ENCODE data around the gene NGDN.

The NGDN gene

GRCh38 chr14:23485326-23485725, 15.8 kb downstream of the NGDN start:
- Histone ChIP-seq H3K9ac (ENCODE audit: low read length) (no peak overlapping the region), H4K8ac (ENCODE audit: low read depth, low read length) (no peak overlapping the region), H3K79me2 (ENCODE audit: control insufficient read depth, insufficient read depth, low read length, poor library complexity) (no peaks in the 10 kb centered on the region), H2BK12ac (ENCODE audit: low read length) (no peak overlapping the region), H3K4me1 (ENCODE audit: control insufficient read depth in 1 of 2, insufficient read depth in 2 of 2, low read length in 2 of 2) (no peaks in the 10 kb centered on the region), H2AK5ac (ENCODE audit: low read length) (no peak overlapping the region), H3K18ac (ENCODE audit: low read length) (no peak overlapping the region), H3K14ac (ENCODE audit: low read length) (no peak overlapping the region), H2BK5ac (ENCODE audit: low read depth, low read length, poor library complexity) (no peak overlapping the region), H3K23ac (ENCODE audit: low read length) (no peak overlapping the region), H3K79me1 (ENCODE audit: low read length) (no peaks in the 10 kb centered on the region), H3K4me2 (ENCODE audit: low read length) (no peak overlapping the region), H3K4ac (ENCODE audit: low read depth, low read length) (no peak overlapping the region), H3K4me3 (ENCODE audit: low read depth, low read length) (no peak overlapping the region), H4K12ac (ENCODE audit: low read depth, low read length) (no peak overlapping the region), H3K36me3 (ENCODE audit: control insufficient read depth in 1 of 2, insufficient read depth in 2 of 2, low read length in 2 of 2) (peaks cover 2 to 14% of the 10 kb centered on the region in 2 experiments), H2AFZ (ENCODE audit: insufficient read depth, low read length, poor library complexity) (no peak overlapping the region), H4K91ac (ENCODE audit: low read depth, low read length) (no peak overlapping the region), H3K27ac (ENCODE audit: low read depth, low read length) (no peak overlapping the region), H3K27me3 (ENCODE audit: insufficient read depth, low read length) (no peaks in the 10 kb centered on the region), H3K9me3 (ENCODE audit: insufficient read depth, low read depth, low read length) (no peaks in the 10 kb centered on the region), H2BK120ac (ENCODE audit: insufficient read depth, low read length, poor library complexity) (no peak overlapping the region)
- no peak for DNase-seq
- no CpG with 5 or more reads among the region's 4 CpGs for WGBS (ENCODE audit: extremely low coverage, insufficient coverage, insufficient read length)

DNA sequence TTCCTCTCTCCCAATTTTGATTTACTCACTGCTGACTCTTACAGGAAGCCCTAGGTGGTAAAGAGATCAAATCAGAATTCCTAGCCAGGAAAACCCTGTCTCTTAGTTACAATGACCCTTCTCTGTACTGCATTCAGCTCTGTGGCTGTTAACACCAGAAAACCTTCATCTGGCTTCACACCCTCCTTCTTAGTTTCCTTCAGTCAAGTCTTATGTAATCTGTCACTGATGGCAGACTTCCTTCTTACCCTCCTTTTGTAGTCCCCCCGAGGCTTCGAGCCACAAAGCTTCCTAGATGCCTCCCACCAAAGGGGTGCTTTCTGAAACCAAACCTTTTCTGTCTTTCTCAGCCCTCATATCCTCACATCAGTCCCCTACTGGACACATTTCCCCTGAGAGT, 16.5 kb downstream of the NGDN start:
- Histone ChIP-seq H4K12ac (ENCODE audit: low read depth, low read length) (no peak overlapping the region), H4K8ac (ENCODE audit: low read depth, low read length) (no peak overlapping the region), H3K4me1 (ENCODE audit: control insufficient read depth in 1 of 2, insufficient read depth in 2 of 2, low read length in 2 of 2) (no peaks in the 10 kb centered on the region), H3K9ac (ENCODE audit: low read length) (no peak overlapping the region), H2AFZ (ENCODE audit: insufficient read depth, low read length, poor library complexity) (no peak overlapping the region), H3K27me3 (ENCODE audit: insufficient read depth, low read length) (no peaks in the 10 kb centered on the region), H2BK12ac (ENCODE audit: low read length) (no peak overlapping the region), H3K18ac (ENCODE audit: low read length) (no peak overlapping the region), H3K36me3 (ENCODE audit: control insufficient read depth in 1 of 2, insufficient read depth in 2 of 2, low read length in 2 of 2) (peaks cover 2 to 14% of the 10 kb centered on the region in 2 experiments), H3K4ac (ENCODE audit: low read depth, low read length) (no peak overlapping the region), H2BK5ac (ENCODE audit: low read depth, low read length, poor library complexity) (no peak overlapping the region), H3K79me2 (ENCODE audit: control insufficient read depth, insufficient read depth, low read length, poor library complexity) (no peaks in the 10 kb centered on the region), H3K4me2 (ENCODE audit: low read length) (no peak overlapping the region), H3K27ac (ENCODE audit: low read depth, low read length) (no peak overlapping the region), H3K14ac (ENCODE audit: low read length) (no peak overlapping the region), H4K91ac (ENCODE audit: low read depth, low read length) (no peak overlapping the region), H2AK5ac (ENCODE audit: low read length) (no peak overlapping the region), H3K4me3 (ENCODE audit: low read depth, low read length) (no peak overlapping the region), H3K79me1 (ENCODE audit: low read length) (no peaks in the 10 kb centered on the region), H2BK120ac (ENCODE audit: insufficient read depth, low read length, poor library complexity) (no peak overlapping the region), H3K23ac (ENCODE audit: low read length) (no peak overlapping the region), H3K9me3 (ENCODE audit: insufficient read depth, low read depth, low read length) (no peaks in the 10 kb centered on the region)
- DNase-seq = no peak
- WGBS (ENCODE audit: extremely low coverage, insufficient coverage, insufficient read length) = no CpG with 5 or more reads among the region's 2 CpGs

GRCh38 chr14:23487216-23487615, 17.7 kb downstream of the NGDN start:
- H3K79me2 ChIP-seq (ENCODE audit: control insufficient read depth, insufficient read depth, low read length, poor library complexity) = no peaks in the 10 kb centered on the region

DNA sequence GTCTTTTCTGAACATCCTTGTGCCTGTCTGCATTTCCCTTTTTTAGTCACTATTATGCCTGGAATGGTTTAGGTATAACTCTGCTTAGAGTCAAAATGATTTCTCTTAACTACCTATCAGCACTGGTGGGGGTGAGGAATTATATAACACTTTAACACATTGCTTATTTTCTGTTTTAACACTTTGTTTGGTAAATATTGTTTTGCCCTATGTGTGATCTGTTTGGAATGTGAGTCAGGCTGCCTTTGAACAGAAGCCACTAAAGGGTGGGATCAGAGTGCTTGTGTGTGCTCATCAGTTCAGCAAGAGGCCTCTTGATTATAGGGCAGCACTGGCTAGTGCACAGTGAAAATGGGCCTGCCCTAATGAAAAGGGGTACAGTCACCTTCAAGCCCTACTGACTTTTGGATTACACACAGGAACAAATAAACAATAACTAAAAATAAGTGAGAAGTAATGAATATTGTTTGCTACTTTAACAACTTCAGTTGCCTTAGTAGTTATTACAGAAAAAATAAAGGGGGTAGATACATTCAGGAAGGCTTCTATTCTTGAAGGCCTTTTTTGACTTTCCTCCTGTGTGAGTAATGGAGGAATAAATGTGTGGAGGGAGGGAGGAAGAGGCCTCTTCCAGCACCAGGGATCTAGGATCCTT, 23.2 kb downstream of the NGDN start:
- Histone ChIP-seq H4K12ac (ENCODE audit: low read depth, low read length) (no peak overlapping the region), H3K4me2 (ENCODE audit: low read length) (no peak overlapping the region), H3K4me3 (ENCODE audit: low read depth, low read length) (no peak overlapping the region), H3K36me3 (ENCODE audit: control insufficient read depth in 1 of 2, insufficient read depth in 2 of 2, low read length in 2 of 2) (peaks cover 0 to 2% of the 10 kb centered on the region in 2 experiments), H2BK120ac (ENCODE audit: insufficient read depth, low read length, poor library complexity) (no peak overlapping the region), H3K79me2 (ENCODE audit: control insufficient read depth, insufficient read depth, low read length, poor library complexity) (no peaks in the 10 kb centered on the region), H4K8ac (ENCODE audit: low read depth, low read length) (no peak overlapping the region), H3K14ac (ENCODE audit: low read length) (no peak overlapping the region), H4K91ac (ENCODE audit: low read depth, low read length) (no peak overlapping the region), H3K79me1 (ENCODE audit: low read length) (no peaks in the 10 kb centered on the region), H3K27me3 (ENCODE audit: insufficient read depth, low read length) (no peaks in the 10 kb centered on the region), H3K4ac (ENCODE audit: low read depth, low read length) (no peak overlapping the region), H3K4me1 (ENCODE audit: control insufficient read depth in 1 of 2, insufficient read depth in 2 of 2, low read length in 2 of 2) (peaks cover 0 to 3% of the 10 kb centered on the region in 2 experiments), H3K23ac (ENCODE audit: low read length) (no peak overlapping the region), H2AK5ac (ENCODE audit: low read length) (no peak overlapping the region), H2BK12ac (ENCODE audit: low read length) (no peak overlapping the region), H2BK5ac (ENCODE audit: low read depth, low read length, poor library complexity) (no peak overlapping the region), H3K9ac (ENCODE audit: low read length) (no peak overlapping the region), H3K9me3 (ENCODE audit: insufficient read depth, low read depth, low read length) (no peaks in the 10 kb centered on the region), H2AFZ (ENCODE audit: insufficient read depth, low read length, poor library complexity) (no peak overlapping the region), H3K27ac (ENCODE audit: low read depth, low read length) (no peak overlapping the region), H3K18ac (ENCODE audit: low read length) (no peak overlapping the region)
- DNase-seq = no peak

More at GRCh38 chr14:23487216-23487615, 17.7 kb downstream of the NGDN start:
- Histone ChIP-seq H4K8ac (ENCODE audit: low read depth, low read length) (no peak overlapping the region), H3K4me3 (ENCODE audit: low read depth, low read length) (no peak overlapping the region), H3K9ac (ENCODE audit: low read length) (no peak overlapping the region), H3K4ac (ENCODE audit: low read depth, low read length) (no peak overlapping the region), H3K4me2 (ENCODE audit: low read length) (no peak overlapping the region), H3K18ac (ENCODE audit: low read length) (no peak overlapping the region), H3K27ac (ENCODE audit: low read depth, low read length) (no peak overlapping the region), H2BK5ac (ENCODE audit: low read depth, low read length, poor library complexity) (no peak overlapping the region), H2BK12ac (ENCODE audit: low read length) (no peak overlapping the region), H2BK120ac (ENCODE audit: insufficient read depth, low read length, poor library complexity) (no peak overlapping the region), H3K79me1 (ENCODE audit: low read length) (no peaks in the 10 kb centered on the region), H3K23ac (ENCODE audit: low read length) (no peak overlapping the region), H3K27me3 (ENCODE audit: insufficient read depth, low read length) (no peaks in the 10 kb centered on the region), H4K12ac (ENCODE audit: low read depth, low read length) (no peak overlapping the region), H2AFZ (ENCODE audit: insufficient read depth, low read length, poor library complexity) (no peak overlapping the region), H3K4me1 (ENCODE audit: control insufficient read depth in 1 of 2, insufficient read depth in 2 of 2, low read length in 2 of 2) (no peaks in the 10 kb centered on the region), H2AK5ac (ENCODE audit: low read length) (no peak overlapping the region), H3K14ac (ENCODE audit: low read length) (no peak overlapping the region), H3K9me3 (ENCODE audit: insufficient read depth, low read depth, low read length) (no peaks in the 10 kb centered on the region), H3K36me3 (ENCODE audit: control insufficient read depth in 1 of 2, insufficient read depth in 2 of 2, low read length in 2 of 2) (peaks cover 2 to 14% of the 10 kb centered on the region in 2 experiments), H4K91ac (ENCODE audit: low read depth, low read length) (no peak overlapping the region)
- no CpG with 5 or more reads among the region's 7 CpGs for WGBS (ENCODE audit: extremely low coverage, insufficient coverage, insufficient read length)
- DNase-seq = no peak
